Stimulated activated CD8-positive, alpha-beta memory T cell treated with anti-CD3 and anti-CD28 coated beads, Interleukin-7, amount 100 ng/mL, for 24 hours (primary cell): ENCODE measurements around the gene MYLK4.

ENCODE experiments used
- DNase-seq: peaks from one replicate; pipeline ENCODE4 v3.0.0-alpha.2; 2020; ENCODE audit warnings: low read depth

Gene MYLK4

DNA sequence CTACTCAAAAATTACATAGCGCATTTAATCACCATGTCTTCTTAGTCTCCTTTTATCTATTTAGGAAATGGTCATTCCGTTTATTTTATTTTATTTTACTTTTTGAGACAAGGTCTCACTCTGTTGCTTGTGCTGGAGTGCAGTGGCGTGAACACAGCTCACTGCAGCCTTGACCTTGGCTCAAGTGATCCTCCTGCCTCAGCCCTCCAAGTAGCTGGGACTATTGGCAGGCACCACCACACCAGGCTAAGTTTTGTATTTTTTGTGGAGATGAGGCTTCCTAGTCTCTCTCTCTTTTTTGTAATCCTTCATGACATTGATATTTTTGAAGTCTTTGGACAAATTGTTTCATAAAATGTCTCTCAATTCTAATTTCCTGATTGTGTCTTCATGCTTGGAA lies 4.7 kb upstream of the MYLK4 start:
- no peak for DNase-seq

DNA sequence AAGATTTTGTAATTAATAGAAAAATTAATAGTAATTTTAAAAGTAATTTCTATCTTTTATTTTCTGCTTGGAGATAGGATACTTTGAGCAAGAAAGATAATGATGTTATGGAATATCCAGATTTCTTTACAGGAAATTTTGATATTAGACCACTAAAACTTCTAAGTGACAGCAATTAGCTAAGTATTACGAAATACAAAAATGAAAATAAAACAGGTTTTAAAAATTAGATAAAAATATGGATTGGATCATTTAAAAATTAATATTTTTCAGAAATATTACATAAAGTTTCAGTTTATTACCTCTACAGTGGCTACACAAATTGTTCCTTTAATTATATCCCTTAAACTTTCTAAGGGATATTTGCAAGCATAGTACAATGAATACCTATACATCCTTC lies 4.2 kb upstream of the MYLK4 start:
- no peak for DNase-seq

DNA sequence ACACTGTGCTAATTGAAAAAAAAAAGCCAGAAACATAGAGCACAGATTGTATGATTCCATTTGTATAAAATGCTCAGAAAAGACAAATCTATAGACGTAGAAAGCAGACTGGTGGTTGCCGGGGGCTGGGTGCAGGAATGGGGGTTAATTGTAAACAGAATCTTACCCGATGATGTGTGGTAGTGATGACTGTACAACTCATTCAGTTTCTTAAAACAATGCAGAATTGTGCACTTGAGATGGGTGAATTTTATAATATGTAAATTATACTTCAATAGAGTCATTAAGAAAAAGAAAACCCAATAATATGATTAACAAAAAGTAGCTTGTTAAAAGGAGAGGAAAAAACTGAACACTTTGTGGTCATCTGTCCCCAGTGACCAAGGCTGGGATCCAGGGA lies 3.7 kb upstream of the MYLK4 start:
- DNase-seq = no peak

DNA sequence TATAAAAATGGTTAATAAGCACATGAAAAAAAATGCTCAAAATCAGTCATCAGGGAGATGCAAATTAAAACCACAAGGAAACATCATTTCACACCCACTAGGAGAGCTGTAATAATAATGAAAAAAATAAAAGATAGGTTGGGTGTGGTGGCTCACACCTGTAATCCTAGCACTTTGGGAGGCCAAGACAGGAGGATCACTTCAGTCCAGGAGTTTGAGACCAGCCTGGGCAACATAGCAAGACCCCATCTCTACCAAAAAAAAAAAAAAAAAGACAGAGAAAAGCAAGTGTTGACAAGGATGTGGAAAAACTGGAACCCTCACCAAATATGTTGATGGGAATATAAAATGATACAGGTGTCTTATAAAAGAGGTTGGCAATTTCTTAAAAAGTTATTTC lies 3.0 kb upstream of the MYLK4 start:
- DNase-seq = no peak

DNA sequence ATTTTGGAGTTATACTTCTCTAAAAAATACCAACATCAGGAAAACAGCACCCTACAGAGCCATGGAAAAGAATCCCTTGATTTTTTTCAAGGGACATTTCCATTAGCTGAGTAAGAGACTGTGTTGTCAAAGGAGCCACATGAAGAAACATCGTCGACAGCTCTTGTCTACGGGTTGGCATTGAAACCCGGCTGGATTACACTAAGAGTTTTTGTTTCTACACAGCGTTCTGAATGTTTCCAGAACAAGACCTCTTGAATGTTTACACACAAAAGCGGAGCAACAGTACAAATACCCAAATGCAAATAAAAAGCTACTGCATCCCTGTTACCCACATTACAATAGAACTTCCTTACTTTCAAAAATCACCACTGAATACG lies 2.4 kb upstream of the MYLK4 start:
- no peak for DNase-seq

DNA sequence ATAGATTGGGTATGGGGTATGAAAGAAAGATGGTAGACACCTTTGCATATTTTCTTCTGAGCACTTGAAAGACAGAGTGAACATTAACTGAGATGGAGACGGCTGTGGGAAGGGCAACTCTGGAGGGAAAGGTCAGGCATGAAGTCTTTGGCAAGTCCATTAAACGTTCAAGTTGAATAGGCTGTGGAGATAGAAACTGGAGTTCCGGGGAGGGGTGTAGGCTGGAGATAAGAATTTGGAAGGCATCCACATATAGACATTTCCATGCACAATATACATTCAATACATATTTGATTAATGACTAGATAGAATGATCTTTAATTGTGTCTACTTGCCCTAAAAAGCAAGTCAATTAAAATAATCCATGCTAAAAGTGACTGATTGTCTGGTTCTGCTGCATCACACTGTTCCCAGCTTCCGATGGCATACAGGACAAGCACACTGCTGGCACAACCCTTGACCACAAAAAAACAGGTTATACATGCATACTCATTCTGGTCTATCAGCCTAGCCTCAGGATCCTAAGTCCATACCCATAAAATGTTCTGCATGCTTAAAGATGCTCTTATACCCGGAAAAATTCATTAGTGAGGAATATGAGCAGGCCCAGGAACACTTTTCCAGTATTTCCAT lies 1.9 kb upstream of the MYLK4 start:
- DNase-seq = no peak

DNA sequence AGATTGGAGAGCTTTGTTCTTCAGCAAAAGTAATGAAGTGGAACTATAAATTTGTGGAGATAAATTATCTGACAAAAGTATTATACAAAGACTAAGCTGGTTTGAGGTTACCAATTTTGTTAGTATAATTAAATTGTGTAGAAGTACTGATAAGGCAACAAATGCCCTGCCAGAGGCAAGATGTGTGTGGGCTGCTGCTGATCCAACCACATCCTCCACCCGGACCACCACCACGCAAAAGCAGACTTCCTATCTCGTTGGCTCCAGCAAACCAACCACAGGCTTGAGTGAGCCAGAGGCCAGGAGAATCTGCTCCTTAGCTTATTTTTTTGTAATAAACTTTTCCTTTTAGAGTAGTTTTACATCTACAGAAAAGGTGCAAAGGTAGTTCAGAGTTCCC lies 1.1 kb upstream of the MYLK4 start:
- DNase-seq = no peak

DNA sequence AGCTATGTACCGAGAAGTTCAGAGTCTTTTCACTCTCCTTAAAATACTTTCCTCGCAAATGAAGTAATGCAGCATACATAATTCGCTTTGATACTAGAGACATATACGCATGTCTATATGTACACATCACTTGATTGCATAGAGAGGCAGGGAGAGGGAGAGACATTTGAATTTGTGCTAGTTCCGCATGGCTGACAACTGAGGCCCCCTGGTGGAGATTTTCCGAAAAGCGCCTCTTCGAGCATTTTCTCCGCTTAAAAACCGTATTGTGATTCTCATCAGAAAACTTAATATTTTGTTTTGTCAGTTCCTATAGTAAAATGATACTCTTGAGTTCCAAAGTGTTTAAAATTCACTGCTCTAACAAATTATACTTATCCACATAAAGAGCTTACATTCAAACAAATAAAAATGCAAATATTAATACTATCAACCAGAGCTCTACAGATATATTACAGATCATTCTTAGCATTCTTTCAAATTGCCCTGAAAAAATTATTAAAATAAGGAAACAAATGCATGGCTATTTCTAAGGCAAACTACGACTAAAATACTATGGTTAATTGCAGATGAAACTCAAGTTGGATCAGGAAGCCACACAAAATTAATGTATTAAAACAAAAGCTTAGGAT lies 637 bp downstream of the MYLK4 start:
- DNase-seq = peak; percentile 55

DNA sequence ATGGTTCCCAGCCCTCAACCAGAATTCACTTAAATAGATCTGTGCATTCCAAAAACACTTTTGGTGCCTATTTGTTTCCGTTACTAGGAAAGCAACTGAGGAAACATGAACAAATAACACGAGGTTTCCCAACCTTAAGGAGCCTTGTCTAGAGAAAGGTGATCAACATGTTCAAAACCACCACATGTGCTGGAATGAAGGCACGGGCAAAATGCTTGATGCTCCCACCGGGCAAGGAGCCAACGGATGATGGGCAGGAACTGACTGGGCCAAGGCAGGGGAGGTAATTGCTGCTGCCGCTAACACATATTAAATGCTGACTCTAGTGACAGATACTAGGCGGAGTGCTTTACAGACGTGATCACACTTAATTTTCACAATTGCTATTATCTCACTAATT lies 2.5 kb downstream of the MYLK4 start:
- DNase-seq = no peak

DNA sequence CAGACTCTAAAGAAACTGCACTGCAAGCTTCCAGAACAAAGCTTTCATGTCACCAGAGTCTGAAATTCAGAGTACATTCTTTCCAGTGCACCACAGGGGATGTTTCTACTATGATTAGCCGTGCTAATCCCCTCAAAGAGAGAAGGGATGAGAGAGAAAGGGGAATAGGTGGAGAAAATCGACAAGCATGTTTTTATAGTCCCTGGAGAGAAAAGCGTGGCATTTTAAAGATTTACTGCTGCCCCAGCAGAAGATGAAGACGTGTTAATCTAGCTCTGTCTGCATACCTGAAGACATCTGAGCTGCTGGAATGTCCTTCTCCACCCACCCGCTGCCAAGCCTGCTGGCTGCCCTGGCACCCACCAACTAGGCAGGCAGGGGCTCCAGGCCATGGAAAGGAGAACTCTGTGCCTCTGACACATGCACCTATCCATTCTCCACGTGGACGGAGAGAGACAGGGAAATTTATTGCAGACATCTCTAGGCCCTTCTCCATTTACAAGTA lies 4.1 kb downstream of the MYLK4 start:
- no peak for DNase-seq

DNA sequence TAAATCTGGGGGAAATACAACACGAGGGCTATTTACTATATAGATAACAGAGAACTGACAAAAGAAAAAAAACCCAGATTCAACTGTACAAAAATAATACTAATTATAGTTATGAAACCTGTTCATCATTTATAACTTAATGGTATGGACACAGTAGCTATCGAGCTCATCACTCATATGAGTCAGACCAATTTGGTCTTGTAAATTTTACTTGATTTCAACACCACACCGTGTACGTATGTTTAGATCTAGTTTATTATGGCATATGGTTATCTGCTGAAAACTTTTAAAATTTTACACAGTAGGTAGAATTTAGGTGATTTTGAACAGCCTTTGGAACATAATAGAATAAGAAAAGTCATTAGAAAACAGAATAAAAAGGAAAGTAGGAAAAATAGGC lies 5.5 kb downstream of the MYLK4 start:
- no peak for DNase-seq

DNA sequence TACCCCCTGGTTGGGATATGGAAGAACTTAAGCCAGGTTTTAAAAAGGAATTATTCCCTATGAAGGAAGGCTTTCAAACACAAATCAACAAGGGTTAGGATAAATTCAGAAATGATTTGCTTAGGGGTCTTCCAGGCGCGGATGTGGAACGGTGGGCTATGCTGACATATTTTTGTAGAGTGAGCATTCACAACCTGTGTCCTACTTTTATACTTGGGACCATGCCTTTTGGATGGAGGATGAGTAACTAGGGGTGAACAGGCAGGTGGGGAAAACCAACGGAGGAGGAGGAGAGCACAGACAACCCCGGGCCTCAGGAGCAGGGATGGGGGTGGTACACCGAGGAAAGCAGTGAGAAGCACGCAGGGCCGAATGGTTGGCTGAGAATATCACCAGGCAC lies 5.9 kb downstream of the MYLK4 start:
- no peak for DNase-seq

DNA sequence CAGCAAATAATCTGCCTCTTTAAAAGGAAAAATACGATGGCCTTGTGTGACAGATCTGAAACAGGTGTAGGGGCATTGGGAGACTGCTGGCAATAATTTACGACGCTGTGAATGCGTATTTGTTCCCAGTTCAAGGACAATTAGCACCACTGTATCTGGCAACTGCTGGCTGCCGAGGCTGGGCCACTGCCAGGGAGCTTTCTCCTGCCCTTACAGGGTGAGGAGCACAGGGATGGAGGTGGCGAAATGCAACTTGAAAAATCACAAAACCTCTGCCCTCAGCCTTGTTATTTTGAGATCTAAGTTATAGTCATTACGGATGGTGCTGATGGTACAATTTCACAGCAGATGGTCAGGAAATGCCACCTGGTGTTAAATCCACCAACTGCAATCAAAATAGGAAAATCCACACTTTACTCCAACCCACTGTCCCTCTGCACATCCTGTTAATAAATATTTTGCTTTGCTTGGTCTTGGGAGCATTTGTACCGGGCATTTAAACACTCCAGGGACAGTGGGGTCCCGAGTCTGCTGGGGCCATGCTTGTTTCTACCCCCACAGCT lies 6.4 kb downstream of the MYLK4 start:
- no peak for DNase-seq

DNA sequence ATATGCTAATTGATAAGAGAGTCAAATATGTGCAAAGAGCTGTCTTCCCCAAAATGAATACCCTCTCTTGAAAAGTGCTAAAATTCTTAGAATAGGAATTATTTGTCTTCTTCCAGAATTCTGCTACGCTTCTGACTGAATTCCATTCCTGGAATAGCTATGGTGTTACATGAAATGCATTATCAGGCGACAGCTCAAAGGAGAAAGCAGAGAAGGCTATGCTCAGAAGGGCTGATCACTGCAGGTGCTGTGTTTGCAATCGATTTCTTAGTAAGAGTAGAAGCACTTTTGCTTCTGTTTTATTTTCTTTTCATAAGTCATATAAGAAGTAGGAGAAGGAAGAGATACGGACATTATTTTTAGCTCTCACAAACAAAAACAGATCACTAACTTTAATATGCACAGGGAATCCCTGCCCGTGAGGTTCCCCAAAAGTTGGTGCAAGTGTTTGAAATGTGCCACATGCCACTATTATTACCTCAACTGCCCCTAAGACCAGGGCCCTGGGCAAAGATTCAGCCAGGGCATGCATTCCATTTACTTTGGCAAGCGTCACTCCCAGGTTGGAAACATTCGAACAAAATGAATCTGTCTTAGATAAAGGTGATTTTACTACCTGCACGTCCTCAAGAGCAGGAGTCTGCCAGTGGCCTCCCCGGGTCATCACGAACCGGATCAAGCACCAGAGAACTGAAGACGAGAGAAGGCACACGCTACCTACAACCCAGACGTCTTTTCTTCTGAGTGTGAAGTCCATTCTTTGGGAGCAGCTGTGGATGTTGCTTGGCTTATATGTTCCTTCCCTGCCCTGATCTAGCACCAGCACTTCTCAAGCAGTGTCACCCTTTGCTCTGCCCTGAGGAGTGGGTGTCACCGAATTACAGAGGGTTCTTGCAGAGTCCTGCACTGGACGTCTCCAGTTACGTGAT lies 7.2 kb downstream of the MYLK4 start:
- no peak for DNase-seq

DNA sequence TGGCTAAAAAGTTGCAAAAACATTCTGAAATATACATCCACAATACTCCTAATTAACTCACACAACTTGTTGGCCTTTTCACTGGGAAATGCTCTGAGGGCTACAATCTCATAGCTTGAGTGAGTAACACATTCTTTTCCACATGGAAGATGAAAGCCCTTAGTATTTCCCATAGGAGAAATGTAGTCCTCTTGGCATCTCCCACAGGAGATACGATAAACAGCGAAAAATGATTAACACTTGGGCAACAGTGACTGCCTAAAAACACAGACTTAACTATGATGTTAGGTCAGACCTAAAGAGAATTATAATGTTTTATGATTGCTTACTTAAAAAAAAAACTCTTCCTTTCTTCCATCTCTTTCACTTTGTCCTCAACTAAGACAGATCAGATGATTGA lies 9.0 kb downstream of the MYLK4 start:
- DNase-seq = no peak

DNA sequence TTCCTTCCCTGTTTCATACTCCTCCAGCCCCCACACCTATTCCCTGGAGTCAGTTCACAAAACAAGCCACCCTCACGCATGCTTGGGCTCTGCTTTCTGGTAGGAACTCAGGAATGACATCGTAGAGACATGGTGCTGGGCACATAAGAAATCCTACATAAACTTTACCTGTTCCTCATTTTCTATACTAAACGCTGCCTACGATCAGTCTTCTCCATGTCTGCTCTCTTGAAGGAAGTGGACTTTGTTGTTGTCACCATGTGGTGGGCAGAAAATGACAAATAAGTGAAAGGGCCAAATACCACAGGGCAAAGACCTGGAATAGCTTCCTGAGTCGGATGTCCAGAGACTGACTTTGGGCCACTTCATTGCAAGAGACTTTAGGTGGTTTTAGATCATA lies 10.1 kb downstream of the MYLK4 start:
- DNase-seq = no peak

DNA sequence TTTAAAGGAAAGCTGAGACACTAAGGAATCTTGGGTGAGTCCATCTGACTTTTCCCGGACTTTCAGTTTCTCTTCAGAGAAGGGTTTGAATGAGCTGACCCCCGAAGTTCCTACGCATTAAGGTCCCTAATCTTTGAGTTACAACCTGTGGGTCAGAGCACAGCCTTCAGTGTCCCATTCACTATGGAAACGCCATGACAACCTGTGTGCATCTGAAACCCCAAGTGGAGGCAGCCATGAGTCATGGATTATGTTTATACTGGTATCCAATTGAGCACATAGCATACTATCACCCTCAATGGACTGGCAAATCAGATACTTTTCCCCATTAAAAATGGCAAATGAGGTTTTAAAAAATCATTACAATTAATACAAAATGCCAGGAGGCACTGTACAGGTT lies 11.4 kb downstream of the MYLK4 start:
- no peak for DNase-seq

DNA sequence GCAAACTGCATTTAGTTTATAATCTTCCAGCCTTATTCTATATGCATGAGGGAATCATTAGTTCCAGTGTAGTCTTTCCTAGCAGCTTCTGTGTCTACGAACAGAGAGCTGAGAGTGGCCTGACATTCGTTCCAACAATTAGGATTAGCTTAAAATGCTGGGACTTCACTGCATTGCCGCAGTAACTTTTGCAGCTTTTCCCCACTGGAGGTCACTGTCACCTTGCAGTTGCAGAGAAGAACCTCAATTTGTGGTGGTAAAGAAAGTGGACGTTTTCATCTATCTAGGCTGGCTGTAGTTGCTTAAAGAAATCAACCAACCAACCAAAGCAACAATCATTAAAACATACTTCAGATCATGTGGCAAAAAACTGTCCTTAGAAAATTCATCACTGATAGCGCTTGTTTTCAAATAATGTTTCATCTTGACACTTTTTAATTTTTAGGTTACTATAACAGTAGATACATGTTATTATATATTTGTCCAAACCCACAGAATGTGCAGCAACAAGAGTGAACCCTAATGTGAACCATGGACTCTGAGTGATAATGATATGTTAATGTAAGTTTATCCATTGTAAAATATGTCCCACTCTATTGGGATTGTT lies 12.2 kb downstream of the MYLK4 start:
- DNase-seq = no peak

DNA sequence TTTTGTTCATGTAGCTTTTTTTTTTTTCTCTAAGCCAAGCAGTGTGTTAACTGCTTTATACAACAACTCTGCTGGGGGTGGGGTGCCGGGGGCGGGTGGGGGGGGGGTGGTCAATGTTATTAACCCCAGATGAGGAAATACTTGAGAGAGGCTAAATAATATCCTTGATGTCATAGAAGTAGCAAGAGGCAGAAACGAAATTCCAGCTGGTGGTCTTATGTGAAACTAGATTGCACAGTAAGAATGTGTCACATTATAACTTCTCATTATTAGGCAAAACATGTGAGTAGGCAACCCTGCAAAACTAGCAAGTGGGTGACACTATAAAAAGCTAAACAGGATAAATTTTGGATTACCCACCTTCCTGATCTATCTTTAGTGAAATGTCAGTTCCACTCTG lies 12.8 kb downstream of the MYLK4 start:
- DNase-seq = no peak

DNA sequence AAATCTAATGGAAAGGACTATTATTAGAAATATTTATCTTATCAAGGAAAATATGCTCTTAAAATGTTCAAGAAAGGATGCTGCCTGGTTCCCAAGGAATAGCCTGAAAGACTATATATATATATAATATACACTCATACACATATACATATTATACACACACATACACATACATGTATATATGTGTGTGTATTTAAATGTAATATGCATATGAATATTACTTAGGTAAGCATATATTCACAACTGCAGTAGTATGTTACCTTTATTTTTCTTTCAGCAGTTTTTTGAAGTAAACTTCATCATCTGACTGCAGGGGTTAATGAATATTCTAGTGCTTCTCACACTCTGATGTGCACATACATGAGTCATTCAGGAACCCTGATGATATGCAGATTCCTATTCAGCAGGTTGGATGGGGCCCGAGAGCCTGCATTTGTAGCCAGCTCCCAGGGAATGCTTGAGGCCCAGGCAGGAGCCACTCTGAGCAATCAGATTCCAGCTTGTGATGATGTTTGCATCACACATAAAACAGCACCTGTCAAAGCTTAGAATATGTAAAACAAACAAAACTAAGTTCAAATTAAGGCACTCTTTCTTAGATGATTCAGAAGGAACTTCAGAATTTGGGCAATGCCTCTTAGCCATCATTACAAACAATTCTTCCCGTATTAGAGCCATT lies 16.1 kb downstream of the MYLK4 start:
- no peak for DNase-seq

DNA sequence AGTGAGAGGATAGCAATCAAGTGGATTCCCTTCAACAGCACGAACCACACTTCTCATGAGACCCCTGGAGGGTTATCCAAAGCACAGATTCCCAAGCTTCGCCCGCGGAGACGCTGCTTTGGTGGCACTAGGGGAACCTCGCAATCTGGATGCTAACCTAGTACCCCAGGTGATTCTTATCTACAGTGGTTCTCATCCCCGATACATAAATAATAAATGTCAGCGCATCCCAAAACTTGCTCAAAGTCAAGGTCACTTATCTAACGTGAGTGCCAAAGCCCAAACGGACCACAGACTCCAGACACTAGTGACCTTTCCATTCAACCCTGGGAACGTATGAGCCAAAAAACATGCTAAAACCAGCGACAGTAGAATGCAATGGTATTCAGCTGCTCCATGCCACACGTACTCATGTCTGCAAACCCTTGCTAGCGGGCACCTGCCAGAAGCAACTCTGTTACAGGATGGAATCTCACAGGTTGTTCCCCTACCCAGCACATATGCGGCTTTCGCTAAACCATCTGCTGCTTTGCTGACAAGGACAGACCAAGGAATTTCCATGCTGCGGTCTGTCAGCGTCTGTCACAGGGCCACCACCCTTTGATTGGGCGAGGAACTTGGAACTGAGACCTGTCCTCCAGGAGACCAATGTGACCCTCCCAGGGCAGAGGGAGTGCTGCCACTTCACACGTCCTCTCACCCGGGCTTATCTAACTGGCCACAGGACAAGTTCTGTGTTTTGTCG lies 16.8 kb downstream of the MYLK4 start:
- DNase-seq = no peak
